RKO (cell line): ENCODE measurements around the gene DIPK1A.
"Not testable (repeated sequence)": the region's sequence is repeated elsewhere in the genome, so short reads cannot be mapped to it uniquely, and the experiment has no call there.

Experiments
- DNase-seq: peaks from one replicate; pipeline ENCODE4 v3.0.0-alpha.2; 2016; ENCODE audit warnings: low spot score

DIPK1A gene

GRCh38 chr1:92980732-92981647 is 19.7 kb upstream of the DIPK1A start:
- no peak for DNase-seq

DNA sequence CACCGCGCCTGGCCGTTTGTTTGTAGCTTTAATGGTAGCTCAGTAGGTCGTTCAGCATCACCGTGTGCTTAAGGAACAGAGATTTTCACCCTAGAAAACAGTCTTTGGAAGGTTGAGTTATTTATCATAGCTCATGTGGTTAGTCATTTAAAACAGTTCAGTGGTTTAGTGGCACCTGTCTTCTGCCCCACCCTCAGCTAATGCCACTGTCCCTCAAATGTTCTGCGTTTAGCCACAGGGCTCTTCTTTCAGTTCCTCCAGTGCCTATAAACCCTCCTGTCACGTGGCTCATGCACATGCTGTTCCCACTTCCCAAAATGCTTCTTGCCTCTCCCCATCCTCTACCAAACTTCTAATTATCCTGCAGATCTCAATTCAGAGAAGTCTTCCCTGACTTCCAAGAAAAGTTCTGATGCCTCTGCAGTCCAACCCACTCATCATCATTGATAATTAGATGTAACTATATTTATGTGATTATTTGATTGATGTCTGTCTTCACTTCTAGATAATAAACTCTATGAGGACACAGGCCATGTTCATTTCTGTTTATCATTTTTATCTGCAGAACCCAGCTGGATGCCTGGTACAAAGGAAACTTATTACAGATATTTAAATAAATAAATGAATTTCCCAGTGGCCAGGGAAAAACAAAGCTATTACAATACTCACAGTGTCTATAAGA is 14.4 kb upstream of the DIPK1A start:
- DNase-seq: no peak

DNA sequence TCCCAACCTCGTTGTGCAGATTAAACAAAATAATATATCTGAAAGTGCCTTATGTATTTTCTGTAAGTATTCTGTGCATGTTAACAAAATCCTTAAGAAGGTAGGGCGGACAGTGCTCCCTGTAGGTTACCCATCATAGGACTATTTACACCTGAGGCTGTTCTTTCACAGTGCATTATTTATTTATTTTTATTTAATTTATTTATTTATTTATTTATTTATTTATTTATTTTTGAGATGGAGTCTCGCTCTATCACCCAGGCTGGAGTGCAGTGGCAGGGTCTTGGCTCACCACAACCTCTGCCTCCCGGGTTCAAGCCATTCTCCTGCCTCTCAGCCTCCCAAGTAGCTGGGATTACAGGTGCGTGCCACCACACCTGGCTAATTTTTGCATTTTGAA is 12.8 kb upstream of the DIPK1A start:
- DNase-seq: not testable (repeated sequence)

GRCh38 chr1:92973203-92973897 is 12.1 kb upstream of the DIPK1A start:
- no peak for DNase-seq

DNA sequence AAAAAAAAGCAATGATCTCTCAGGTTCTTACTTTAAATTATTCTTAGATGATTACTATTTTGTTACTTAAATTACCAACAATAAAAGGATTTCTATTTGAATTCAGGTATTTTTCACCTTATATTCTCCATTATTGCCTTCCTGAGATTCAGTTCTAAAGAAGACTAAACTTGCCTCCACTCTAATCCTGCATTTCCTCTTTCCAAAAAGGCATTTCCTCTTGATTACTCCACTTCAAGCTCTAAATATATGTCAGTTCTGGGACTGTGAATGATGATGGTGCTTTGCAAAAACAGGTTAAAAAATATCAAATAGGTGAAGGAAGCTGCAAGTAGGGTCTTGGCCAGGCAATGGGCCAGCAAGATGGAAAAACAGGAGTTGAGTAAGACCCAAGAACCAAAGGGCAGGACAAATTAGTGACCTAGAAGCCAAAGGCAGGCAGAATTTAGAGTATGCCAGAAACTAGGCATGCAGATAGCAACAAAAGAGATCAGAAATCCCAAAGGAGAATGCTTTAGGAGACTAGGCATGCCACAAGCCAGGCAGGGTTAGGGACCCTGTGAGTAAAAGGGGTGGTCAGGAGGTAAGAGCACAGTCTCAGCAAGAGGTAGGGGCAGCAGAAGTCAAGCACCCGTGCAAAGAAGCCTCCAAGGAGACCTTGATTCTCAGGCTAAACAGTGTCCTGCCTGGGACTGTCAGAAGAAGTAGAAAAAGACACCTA is 11.3 kb upstream of the DIPK1A start:
- DNase-seq: no peak

GRCh38 chr1:92971932-92972331 is 10.7 kb upstream of the DIPK1A start:
- DNase-seq: not testable (repeated sequence)

DNA sequence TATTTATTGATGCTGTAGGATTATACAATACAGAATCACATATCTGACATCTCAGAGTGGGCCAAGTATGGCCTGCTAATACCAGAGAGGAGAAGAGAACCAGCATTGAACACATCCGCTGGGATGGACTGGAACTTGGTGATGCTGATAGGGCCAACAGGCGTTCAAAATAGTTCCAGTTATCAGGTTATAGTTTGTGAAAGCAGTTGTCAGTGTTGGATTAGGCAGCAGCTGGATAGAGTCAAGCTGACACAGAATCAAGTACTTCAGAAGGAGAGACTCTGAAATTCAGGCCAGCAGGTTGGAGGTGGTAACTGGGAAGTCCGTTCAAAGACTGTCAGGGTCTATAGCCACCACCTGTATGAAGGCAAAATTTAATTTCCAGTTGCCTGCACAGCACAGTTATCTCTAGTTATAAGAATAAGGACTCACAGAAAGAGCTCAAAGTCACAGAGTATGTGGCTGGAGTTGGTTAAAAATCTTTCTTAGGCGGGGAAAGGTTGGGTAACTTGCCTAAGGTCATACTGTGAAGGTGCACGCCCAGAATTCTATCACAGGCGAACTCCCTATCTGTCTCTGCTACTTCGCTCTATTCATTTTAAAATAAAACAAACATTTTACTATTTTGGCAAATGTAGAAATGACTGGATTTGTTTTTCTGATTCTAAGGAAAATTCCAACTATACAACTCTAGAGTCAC is 9.9 kb upstream of the DIPK1A start:
- DNase-seq: no peak

DNA sequence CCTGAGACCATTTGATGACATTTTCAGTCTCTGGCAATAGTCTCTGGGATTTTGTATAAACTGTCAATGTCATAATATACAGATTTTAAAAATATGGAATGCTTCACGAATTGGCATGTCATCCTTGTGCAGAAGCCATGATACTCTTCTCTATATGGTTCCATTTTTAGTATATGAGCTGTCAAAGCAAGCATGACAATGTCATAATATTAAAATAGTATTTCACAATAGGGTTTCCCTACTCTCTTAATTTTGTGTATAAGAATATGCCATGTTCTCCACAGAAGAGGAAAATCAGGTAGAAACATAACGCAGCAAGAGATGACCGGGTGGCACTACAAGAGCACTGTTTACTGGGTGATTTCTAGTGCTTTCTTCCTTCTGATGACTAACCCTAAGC is 8.3 kb upstream of the DIPK1A start:
- no peak for DNase-seq

- peak; percentile 32 for DNase-seq
Observed at GRCh38 chr1:92968138-92969032, 7.1 kb upstream of the DIPK1A start.

DNA sequence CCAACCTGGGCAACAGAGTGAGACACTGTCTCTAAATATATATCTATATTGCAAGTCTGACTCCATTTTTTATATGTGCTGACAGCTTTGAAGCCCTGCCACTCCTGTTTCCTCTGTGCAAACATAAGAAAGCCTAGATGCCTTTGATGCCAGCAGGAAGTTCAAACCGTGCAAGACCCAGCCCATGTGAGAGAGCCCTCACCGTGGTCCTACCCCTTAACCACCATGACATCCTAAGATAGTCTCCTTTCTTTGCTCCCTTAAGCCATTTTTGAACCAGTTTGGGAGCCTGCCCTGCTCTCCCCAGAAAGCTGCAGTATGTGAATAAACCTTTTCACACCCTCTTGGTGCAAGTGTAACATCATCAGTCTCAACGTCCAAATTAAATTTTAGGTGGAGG is 3.7 kb upstream of the DIPK1A start:
- DNase-seq: no peak

DNA sequence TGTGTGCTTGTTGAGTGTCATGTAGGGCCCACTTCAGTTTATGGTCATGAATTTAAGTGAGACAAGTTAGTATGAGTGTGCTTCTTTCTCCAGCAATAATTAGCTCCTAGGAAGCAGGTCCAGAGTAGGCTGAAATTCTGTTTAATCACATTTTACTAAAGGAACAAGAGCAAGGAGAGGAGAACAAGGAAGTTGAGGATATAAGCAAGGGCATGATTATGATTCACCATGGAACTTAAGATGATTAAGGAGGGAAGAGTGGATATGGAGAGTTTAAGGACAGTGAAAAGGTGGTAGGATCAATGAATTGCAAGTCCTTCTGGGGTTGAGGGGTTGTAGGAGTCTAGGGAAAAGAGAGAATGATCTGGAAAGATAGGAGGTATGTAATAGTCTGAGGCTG is 3.1 kb upstream of the DIPK1A start:
- DNase-seq: no peak

GRCh38 chr1:92961896-92962752 is 862 bp upstream of the DIPK1A start:
- peak; percentile 58 for DNase-seq

- DNase-seq: peak; percentile 88
Observed at GRCh38 chr1:92960395-92961130, 699 bp downstream of the DIPK1A start.

- no peak for DNase-seq
Observed at GRCh38 chr1:92958203-92958970, 2.9 kb downstream of the DIPK1A start.

- no peak for DNase-seq
Observed at GRCh38 chr1:92957030-92957734, 4.1 kb downstream of the DIPK1A start.

DNA sequence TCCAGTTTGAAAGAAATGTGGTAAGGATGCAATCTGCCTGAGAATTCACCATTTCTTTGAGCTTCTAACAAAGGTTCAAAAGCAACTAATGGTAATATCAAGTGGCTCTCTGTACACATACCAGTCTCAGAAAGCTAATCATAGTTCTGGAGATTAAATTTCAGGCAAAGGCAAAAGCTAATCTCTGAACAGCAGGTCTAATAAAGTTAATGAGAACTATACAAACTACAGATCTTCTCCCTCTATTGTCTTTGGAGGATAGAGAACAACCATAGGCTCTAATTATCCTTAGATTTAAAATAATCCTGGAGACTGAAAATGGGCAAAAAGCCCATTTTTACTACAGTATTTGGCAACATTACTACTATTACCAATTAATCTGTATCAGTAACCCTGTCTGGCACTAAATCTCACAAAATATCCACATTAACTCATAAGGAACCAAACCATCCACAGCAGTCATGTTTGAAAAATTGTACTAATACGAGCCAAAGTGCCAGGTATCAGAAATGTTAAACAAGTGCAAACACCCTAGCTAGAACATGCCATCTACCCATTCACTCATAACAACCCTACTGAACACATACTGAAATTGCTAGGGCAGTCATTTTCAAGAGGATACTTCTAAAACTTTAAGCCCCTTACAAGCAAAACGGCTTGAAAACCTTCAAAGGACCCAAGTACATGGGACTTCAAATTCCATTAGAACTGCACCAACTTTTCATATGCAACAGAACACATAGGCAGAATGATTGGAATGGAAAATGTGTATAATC is 4.8 kb downstream of the DIPK1A start:
- DNase-seq: no peak

- DNase-seq: no peak
Observed at GRCh38 chr1:92953491-92953890, 7.8 kb downstream of the DIPK1A start.
